ENCODE measurements around the gene NTNG1. TPM values are rescaled to one million over a fixed set of nuclear protein-coding genes. Genes with fewer than 3 reads are reported as not detected.

The NTNG1 gene
- total RNA-seq, 1 experiment from 2014 or later, result 1.5 TPM

DNA sequence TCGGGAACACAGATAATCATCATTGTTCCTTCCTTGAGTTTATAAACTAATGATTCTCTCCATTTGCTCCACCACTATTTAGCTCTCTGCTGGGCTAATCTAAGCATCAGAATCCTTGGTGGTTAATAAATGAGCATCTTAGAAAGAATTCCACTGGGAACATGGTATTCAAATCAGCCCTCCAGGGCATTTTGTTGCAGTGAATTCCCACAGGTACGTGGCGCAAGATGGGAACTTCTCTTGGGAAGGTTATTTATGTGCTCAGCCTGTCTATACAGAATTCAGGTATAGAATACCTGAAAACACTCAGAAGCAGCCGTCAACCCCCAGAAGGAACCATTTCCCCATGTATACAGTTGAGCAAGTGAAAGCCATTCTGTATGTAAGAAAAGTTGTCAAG, 131.5 kb downstream of the NTNG1 start:
- Histone ChIP-seq H3K18ac (ENCODE audit: insufficient read length, low read depth, low read length) (no peak overlapping the region), H3K79me1 (ENCODE audit: insufficient read depth, low read depth, low read length, poor library complexity, severe bottlenecking) (no peaks in the 10 kb centered on the region), H2BK5ac (ENCODE audit: insufficient read length, low read length) (no peak overlapping the region), H3K4me2 (ENCODE audit: insufficient read depth, insufficient read length, low read length) (no peak overlapping the region), H3K4me1 (ENCODE audit: insufficient read depth, low read length) (peaks cover 5% of the 10 kb centered on the region; the same call in 1 of the 2 replicates), H3K79me2 (ENCODE audit: insufficient read depth, low read length) (no peaks in the 10 kb centered on the region), H4K91ac (ENCODE audit: insufficient read length, low read depth, low read length) (no peak overlapping the region), H2BK20ac (ENCODE audit: low read depth, low read length, poor library complexity, severe bottlenecking) (no peak overlapping the region), H3K27me3 (ENCODE audit: insufficient read depth, low read length) (no peaks in the 10 kb centered on the region), H4K20me1 (ENCODE audit: control insufficient read depth, insufficient read depth, insufficient read length) (no peaks in the 10 kb centered on the region), H2AFZ (ENCODE audit: low read length) (no peak overlapping the region), H3K27ac (ENCODE audit: insufficient read length, low read depth, low read length) (no peak overlapping the region), H3K56ac (ENCODE audit: insufficient read length, low read depth, low read length) (no peak overlapping the region), H2BK12ac (ENCODE audit: insufficient read length, low read depth, low read length) (no peak overlapping the region), H4K8ac (replicated peaks; ENCODE audit: insufficient read length, low read depth, low read length) (no peak overlapping the region), H3T11ph (ENCODE audit: low read length) (no peak overlapping the region), H3K14ac (ENCODE audit: insufficient read depth, low read length) (no peak overlapping the region), H3K9ac (ENCODE audit: extremely low read depth, insufficient read length, low read length) (no peak overlapping the region), H2BK15ac (ENCODE audit: low read depth, low read length) (no peak overlapping the region), H2BK120ac (ENCODE audit: low read depth, low read length, poor library complexity, severe bottlenecking) (no peak overlapping the region), H3K23me2 (ENCODE audit: insufficient read length, low read depth, low read length, poor library complexity, severe bottlenecking) (no peaks in the 10 kb centered on the region), H2AK5ac (ENCODE audit: insufficient read length, low read length) (no peak overlapping the region), H4K5ac (ENCODE audit: insufficient read length, low read depth, low read length) (no peak overlapping the region), H3K23ac (ENCODE audit: insufficient read length, low read depth, low read length) (no peak overlapping the region), H3K4ac (ENCODE audit: low read depth, low read length) (no peak overlapping the region), H3K9me3 (ENCODE audit: control insufficient read depth, low read depth, low read length) (no peaks in the 10 kb centered on the region)
- no peak for DNase-seq
- TF ChIP-seq, protein P1, sequence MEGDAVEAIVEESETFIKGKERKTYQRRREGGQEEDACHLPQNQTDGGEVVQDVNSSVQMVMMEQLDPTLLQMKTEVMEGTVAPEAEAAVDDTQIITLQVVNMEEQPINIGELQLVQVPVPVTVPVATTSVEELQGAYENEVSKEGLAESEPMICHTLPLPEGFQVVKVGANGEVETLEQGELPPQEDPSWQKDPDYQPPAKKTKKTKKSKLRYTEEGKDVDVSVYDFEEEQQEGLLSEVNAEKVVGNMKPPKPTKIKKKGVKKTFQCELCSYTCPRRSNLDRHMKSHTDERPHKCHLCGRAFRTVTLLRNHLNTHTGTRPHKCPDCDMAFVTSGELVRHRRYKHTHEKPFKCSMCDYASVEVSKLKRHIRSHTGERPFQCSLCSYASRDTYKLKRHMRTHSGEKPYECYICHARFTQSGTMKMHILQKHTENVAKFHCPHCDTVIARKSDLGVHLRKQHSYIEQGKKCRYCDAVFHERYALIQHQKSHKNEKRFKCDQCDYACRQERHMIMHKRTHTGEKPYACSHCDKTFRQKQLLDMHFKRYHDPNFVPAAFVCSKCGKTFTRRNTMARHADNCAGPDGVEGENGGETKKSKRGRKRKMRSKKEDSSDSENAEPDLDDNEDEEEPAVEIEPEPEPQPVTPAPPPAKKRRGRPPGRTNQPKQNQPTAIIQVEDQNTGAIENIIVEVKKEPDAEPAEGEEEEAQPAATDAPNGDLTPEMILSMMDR (conservative IDR thresholded peaks at IDR 0.05), result no peak
- Mint-ChIP-seq H3K36me3 (ENCODE audit: insufficient read depth in 1 of 3, low read depth in 3 of 3) (no peaks in the 10 kb centered on the region), H3K27me3 (ENCODE audit: low read depth) (no peaks in the 10 kb centered on the region), H3K27ac (no peak overlapping the region), H3K4me3 (no peak overlapping the region), H3K4me1 (peaks cover 11 to 12% of the 10 kb centered on the region in 2 experiments), H3K9me3 (no peaks in the 10 kb centered on the region)
- no CpG with 5 or more reads among the region's 4 CpGs for WGBS (ENCODE audit: extremely low coverage, insufficient read length, low lambda C conversion rate)
